DND-41 (cell line): Measurements from ENCODE around the gene PPAT.
"Not testable (repeated sequence)": the region's sequence is repeated elsewhere in the genome, so short reads cannot be mapped to it uniquely, and the experiment has no call there.

Experiments
- ATAC-seq: fragments of 200-7000 bp; cut with Tn5 transposase; 3 replicates; pipeline ENCODE4 v1.9.1; 2021; ENCODE audit warnings: low read depth; ENCODE audit not compliant: insufficient read depth
- DNase-seq: peaks from one replicate; pipeline ENCODE4 v3.0.0-alpha.2; 2020
- H2AFZ ChIP-seq: 2 replicates; pipeline ENCODE4 v1.6.0; 2012; ENCODE audit warnings: low read depth, low read length
- H3K27ac ChIP-seq: 2 replicates; pipeline ENCODE4 v1.5.1; 2012; ENCODE audit warnings: low read length, inconsistent platforms
- H3K27me3 ChIP-seq: fragments of 200-600 bp; sonication (generic); 2 replicates; pipeline ENCODE4 v1.6.0; 2012; ENCODE audit warnings: low read length, mild to moderate bottlenecking, inconsistent platforms; ENCODE audit not compliant: insufficient read depth, poor library complexity
- H3K36me3 ChIP-seq: 2 replicates; pipeline ENCODE4 v1.5.1; 2012; ENCODE audit warnings: low read length, inconsistent platforms; ENCODE audit not compliant: insufficient read depth
- H3K4me1 ChIP-seq: 2 replicates; pipeline ENCODE4 v1.5.1; 2012; ENCODE audit warnings: mild to moderate bottlenecking, low read length; ENCODE audit not compliant: insufficient read depth
- H3K4me2 ChIP-seq: 2 replicates; pipeline ENCODE4 v1.6.0; 2012; ENCODE audit warnings: mild to moderate bottlenecking, moderate library complexity, low read length, inconsistent platforms; ENCODE audit not compliant: insufficient read depth
- H3K4me3 ChIP-seq, 2 experiments: fragments of 200-600 bp in 1 of 2; shearing (Covaris generic) in 1 of 2; 2 replicates each; pipeline ENCODE4 v1.5.1; 2012 to 2016; ENCODE audit warnings: inconsistent platforms in 2 of 2, low read length in 2 of 2, mild to moderate bottlenecking in 2 of 2, low read depth in 1 of 2, moderate library complexity in 1 of 2
- H3K79me2 ChIP-seq: 2 replicates; pipeline ENCODE4 v1.6.0; 2012; ENCODE audit warnings: low read length, inconsistent platforms; ENCODE audit not compliant: insufficient read depth
- H3K9ac ChIP-seq: 2 replicates; pipeline ENCODE4 v1.6.0; 2012; ENCODE audit warnings: low read depth, mild to moderate bottlenecking, inconsistent platforms, low read length, moderate library complexity
- H3K9me3 ChIP-seq: 2 replicates; pipeline ENCODE4 v1.5.1; 2012; ENCODE audit warnings: low read length, moderate library complexity, mild to moderate bottlenecking, inconsistent platforms; ENCODE audit not compliant: insufficient read depth, severe bottlenecking
- H4K20me1 ChIP-seq: 2 replicates; pipeline ENCODE4 v1.6.0; 2012; ENCODE audit warnings: low read length; ENCODE audit not compliant: insufficient read depth
- CTCF ChIP-seq: IDR thresholded peaks from 2 replicates; pipeline ENCODE4 v1.5.1; 2012; ENCODE audit warnings: borderline replicate concordance, low read length, moderate library complexity, mild to moderate bottlenecking; ENCODE audit not compliant: poor library complexity, severe bottlenecking; ENCODE audit errors: extremely low read depth
- EZH2 ChIP-seq: IDR thresholded peaks from 3 replicates; pipeline ENCODE4 v1.6.1; 2012; ENCODE audit warnings: borderline replicate concordance, low read depth, mild to moderate bottlenecking, moderate library complexity, low read length, inconsistent platforms; ENCODE audit not compliant: severe bottlenecking

PPAT gene

GRCh38 chr4:56371426-56372220 is 63.8 kb downstream of the PPAT start:
- no peak overlapping the region for H3K4me2 ChIP-seq
- TF ChIP-seq CTCF, result no peak
- TF ChIP-seq EZH2, result no peak
- H3K9ac ChIP-seq, result no peak overlapping the region
- no peaks in the 10 kb centered on the region for H3K27me3 ChIP-seq
- H3K36me3 ChIP-seq, result peaks cover 26% of the 10 kb centered on the region; the same call in 1 of the 2 replicates
- no peak overlapping the region for H3K27ac ChIP-seq
- no peaks in the 10 kb centered on the region for H3K79me2 ChIP-seq
- no peak for DNase-seq
- no peak overlapping the region for H3K4me3 ChIP-seq
- ATAC-seq, result no peak
- no peaks in the 10 kb centered on the region for H4K20me1 ChIP-seq
- H2AFZ ChIP-seq, result no peak overlapping the region
- H3K9me3 ChIP-seq, result no peaks in the 10 kb centered on the region
- H3K4me1 ChIP-seq, result no peaks in the 10 kb centered on the region

GRCh38 chr4:56370377-56370776 is 65.0 kb downstream of the PPAT start:
- H3K4me1 ChIP-seq, result no peaks in the 10 kb centered on the region
- no peaks in the 10 kb centered on the region for H4K20me1 ChIP-seq
- no peak overlapping the region for H3K27ac ChIP-seq
- no peak overlapping the region for H2AFZ ChIP-seq
- no peak for DNase-seq
- H3K79me2 ChIP-seq, result no peaks in the 10 kb centered on the region
- no peak overlapping the region for H3K4me2 ChIP-seq
- peaks cover 26% of the 10 kb centered on the region; the same call in 1 of the 2 replicates for H3K36me3 ChIP-seq
- H3K27me3 ChIP-seq, result no peaks in the 10 kb centered on the region
- no peak for TF ChIP-seq EZH2
- no peak for TF ChIP-seq CTCF
- H3K9ac ChIP-seq, result no peak overlapping the region
- no peak overlapping the region for H3K4me3 ChIP-seq
- ATAC-seq, result no peak
- no peaks in the 10 kb centered on the region for H3K9me3 ChIP-seq

GRCh38 chr4:56362981-56363380 is 72.4 kb downstream of the PPAT start:
- not testable (repeated sequence) for H3K9ac ChIP-seq, H4K20me1 ChIP-seq, H3K79me2 ChIP-seq, H3K4me1 ChIP-seq, DNase-seq, H3K27me3 ChIP-seq, H2AFZ ChIP-seq, ATAC-seq, H3K27ac ChIP-seq, H3K4me3 ChIP-seq, H3K4me2 ChIP-seq
- H3K9me3 ChIP-seq, result peaks cover 10% of the 10 kb centered on the region
- H3K36me3 ChIP-seq, result peaks cover 13% of the 10 kb centered on the region; the same call in 1 of the 2 replicates

- Histone ChIP-seq H3K9ac (no peak overlapping the region), H3K27me3 (no peaks in the 10 kb centered on the region), H2AFZ (no peak overlapping the region), H4K20me1 (no peaks in the 10 kb centered on the region), H3K4me1 (no peaks in the 10 kb centered on the region), H3K9me3 (peaks cover 10% of the 10 kb centered on the region), H3K27ac (no peak overlapping the region), H3K4me2 (no peak overlapping the region), H3K79me2 (no peaks in the 10 kb centered on the region), H3K4me3 (no peak overlapping the region), H3K36me3 (peaks cover 14% of the 10 kb centered on the region; the same call in 1 of the 2 replicates)
- no peak for DNase-seq
- no peak for TF ChIP-seq CTCF
- TF ChIP-seq EZH2, result no peak
- ATAC-seq, result no peak
These were observed 75.3 kb downstream of the PPAT start for GRCh38 chr4:56360071-56360470.
